Subcutaneous adipose tissue (tissue), 4 donors: Measurements from ENCODE around the gene C1orf174. TPM values are rescaled to one million over a fixed set of nuclear protein-coding genes. Genes with fewer than 3 reads are reported as not detected.

Source experiments
- total RNA-seq, 4 donors: library from RNA; depleted of rRNA; stranded (reverse); fragments of >200 nt; gene quantifications; one replicate each; pipeline ENCODE4 v1.1.0, GENCODE V29; 2016
- TF ChIP-seq, protein P1 (sequence below): fragments of 450-650 bp; IDR thresholded peaks from one replicate; pipeline ENCODE4 v1.5.1; 2016; ENCODE audit warnings: low read depth, mild to moderate bottlenecking, control low read depth, antibody characterized with exemption, moderate library complexity

Gene C1orf174
- total RNA-seq, 4 donors from 2014 or later, result 17.0 to 21.4 (median 18.0) TPM

DNA sequence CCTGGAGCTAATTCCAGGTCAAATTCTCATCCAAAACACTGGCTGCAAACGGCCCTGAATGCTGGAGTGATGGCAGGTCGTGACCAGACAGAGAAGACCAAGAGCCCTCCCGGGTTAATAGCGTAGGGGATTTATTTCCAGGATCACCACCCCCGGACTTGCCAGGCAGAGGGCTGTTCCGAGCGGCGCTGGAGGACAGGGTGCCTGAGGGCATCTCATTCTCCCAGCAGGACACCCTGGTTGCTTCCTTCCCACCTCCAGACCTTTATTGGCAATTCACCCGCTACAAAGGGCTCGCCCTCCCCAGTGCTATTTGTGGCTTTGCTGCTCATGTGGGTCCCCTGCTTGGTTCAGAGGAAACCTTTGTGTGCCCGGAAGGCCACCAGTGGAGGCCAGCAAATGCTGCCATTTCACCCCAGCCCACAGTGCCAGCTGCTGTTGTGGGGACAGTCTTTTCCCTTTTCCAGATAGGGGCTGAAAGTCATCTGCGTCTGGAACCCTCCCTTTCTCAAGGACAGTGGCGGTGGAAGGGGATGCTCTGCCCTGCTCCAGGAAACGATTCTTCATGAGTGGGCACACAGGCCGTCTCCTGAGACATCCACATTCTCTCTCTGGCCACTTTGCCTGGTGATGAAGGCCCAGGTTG is 19.0 kb upstream of the C1orf174 start:
- TF ChIP-seq, protein P1, sequence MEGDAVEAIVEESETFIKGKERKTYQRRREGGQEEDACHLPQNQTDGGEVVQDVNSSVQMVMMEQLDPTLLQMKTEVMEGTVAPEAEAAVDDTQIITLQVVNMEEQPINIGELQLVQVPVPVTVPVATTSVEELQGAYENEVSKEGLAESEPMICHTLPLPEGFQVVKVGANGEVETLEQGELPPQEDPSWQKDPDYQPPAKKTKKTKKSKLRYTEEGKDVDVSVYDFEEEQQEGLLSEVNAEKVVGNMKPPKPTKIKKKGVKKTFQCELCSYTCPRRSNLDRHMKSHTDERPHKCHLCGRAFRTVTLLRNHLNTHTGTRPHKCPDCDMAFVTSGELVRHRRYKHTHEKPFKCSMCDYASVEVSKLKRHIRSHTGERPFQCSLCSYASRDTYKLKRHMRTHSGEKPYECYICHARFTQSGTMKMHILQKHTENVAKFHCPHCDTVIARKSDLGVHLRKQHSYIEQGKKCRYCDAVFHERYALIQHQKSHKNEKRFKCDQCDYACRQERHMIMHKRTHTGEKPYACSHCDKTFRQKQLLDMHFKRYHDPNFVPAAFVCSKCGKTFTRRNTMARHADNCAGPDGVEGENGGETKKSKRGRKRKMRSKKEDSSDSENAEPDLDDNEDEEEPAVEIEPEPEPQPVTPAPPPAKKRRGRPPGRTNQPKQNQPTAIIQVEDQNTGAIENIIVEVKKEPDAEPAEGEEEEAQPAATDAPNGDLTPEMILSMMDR, result no peak

DNA sequence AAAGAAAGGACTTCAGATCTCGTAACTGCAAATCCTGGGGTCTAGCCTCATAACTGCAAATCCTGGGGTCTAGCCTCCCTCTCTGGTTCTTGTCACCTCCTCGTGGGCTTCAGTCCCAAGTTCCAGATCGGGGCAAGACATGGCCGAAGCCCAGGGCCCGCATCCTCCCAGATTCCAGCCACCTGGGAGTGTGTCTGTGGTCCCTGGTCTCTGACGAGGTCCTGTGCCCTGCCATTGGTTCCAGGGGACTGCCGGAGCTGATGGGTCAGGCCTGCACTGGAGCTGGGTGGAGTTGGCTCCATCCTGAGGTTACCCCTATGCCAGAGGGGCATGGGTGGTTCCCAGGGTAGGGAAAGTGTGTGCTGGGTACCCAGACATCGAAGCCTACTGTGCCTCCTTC is 17.7 kb upstream of the C1orf174 start:
- TF ChIP-seq, protein P1, result no peak

DNA sequence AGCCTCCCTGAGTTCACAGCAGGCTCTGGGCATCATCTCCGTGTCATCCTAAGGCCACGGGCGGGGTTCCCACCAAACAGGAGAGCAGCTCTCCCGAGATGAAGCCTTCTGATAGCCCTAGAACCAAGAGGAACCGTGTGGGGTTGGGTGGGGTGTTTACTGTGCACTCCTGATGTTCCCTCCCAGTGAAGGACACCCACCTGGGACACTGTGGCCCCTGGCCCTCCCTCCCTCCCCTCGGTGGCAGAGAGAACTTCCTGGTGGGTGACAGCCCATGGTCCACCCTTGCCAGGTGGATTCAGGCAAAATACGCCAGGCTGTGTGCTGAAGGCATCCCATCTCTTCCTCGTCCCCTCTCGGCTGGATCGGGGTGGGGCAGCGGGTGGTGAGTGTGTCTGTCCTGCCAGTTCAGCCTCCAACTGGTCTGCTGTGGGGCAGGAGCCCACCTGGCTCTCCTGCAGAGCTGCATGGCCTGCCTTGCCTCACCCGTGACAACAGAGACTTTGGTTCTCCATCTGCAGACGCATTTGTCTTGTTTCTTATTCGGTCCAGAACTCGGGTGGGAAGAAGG is 15.6 kb upstream of the C1orf174 start:
- TF ChIP-seq, protein P1, result no peak

DNA sequence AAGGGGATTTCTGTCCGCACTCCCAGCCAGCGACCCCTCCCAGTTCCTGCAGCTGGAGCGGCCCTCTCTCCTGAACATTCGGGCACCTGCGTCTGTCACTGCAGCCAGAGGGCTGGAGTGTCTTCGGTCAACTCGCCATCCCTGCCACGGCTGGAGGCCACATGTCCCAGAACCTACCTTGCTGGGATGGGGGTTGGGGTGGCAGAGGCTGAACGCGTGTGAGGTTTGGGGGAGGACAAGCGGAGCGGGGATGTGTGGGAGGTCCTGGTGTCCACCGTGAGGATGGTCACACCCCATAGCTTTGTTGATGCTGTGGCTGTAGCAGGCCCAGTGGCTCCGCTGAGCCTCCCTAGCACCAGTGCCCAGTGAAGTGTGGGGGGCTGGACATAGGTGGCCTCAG is 14.8 kb upstream of the C1orf174 start:
- TF ChIP-seq, protein P1, result no peak

DNA sequence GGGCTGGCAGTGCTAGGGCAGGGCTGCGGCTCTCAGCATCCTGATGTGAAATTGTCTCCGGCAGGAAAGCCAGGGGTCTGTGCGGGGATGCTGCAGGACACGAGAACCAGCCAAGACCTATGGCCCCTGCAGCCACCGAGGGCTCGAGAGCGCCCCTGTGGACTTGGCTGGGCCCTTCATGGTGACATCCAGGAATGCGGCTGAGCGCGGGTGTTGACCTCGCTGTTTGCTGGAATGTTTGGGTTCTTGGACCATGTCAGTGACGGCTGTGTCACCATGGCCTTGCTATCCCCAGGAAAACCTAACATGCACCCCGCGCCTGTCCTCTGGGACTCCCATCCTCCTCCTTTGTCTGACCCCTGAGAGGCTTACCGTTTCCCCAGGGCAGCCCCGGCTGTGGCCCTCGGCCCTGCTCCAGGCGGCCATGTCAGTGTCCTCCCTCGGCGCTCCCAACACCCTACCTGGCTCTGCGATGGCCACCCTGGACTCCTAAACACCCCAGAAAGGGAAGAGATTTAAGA is 14.3 kb upstream of the C1orf174 start:
- TF ChIP-seq, protein P1, result no peak

DNA sequence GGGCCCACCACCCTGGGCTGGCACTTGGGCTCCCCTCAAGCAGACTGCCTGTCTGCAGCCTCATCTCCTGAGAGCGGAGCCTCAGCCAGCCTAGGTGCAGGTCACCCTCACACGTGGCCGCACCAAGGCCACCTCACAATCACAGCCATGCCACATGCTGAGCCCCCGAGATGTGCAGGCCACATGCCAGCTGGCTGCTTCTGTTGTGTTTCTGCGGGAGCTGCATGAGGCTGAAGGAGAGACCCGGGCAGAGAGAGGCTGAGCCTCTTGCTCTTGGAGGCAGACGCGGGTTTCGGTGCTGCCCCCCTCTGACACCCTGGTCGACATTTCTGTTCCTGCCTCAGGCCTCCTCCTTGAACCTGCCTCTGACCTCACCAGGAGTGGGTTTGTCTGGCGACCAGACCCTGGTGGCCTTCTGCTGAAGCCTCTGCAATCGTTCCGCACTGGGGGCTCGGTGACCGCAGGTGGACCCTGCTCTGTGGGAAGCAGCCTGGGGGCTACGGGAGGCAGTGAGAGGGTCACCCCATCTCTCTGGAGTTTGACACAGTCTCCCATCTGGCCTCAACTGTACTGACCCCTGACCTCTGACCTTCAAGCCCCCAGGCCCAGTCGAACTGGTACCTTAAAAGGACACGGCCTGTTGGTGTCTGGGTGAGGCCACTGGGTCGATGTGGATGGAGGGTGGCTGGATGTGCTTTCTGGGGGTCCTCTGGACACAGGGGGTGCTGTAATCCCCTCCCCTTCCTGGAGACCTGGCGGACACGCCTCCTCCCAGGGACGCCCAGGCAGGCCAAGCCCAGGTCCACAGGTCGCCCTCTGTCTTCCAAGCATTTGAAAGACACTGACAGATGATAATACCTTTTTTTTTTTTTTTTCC is 13.0 kb upstream of the C1orf174 start:
- TF ChIP-seq, protein P1, result no peak
